SK-N-MC (cell line): ENCODE data around the gene CDC14A.
"Not testable (repeated sequence)": the region's sequence is repeated elsewhere in the genome, so short reads cannot be mapped to it uniquely, and the experiment has no call there.

Experiments
- DNase-seq: peaks from one replicate; pipeline ENCODE4 v3.0.0-alpha.2; 2011; ENCODE audit warnings: low read depth, low spot score
- H3K27ac ChIP-seq: fragments of 200-600 bp; sonication (generic); 2 replicates; pipeline ENCODE4 v1.5.1; 2016; ENCODE audit warnings: mixed run types
- H3K36me3 ChIP-seq: fragments of 200-600 bp; sonication (generic); 2 replicates; pipeline ENCODE4 v1.6.1; 2017; ENCODE audit warnings: antibody characterized with exemption, low read length, mixed read lengths; ENCODE audit not compliant: insufficient read depth
- H3K4me3 ChIP-seq: fragments of 200-600 bp; sonication (generic); 2 replicates; pipeline ENCODE4 v1.5.1; 2016
- H3K9ac ChIP-seq: fragments of 200-600 bp; sonication (generic); 2 replicates; pipeline ENCODE4 v1.8.0; 2017; ENCODE audit warnings: mixed run types, mixed read lengths; ENCODE audit not compliant: insufficient read length
- H3K9me3 ChIP-seq: fragments of 200-600 bp; sonication (generic); 2 replicates; pipeline ENCODE4 v1.6.1; 2017; ENCODE audit warnings: low read depth, mild to moderate bottlenecking, antibody characterized with exemption, low read length, moderate library complexity, mixed read lengths
- EZH2 ChIP-seq: fragments of 200-600 bp; sonication (generic); IDR thresholded peaks from one replicate; pipeline ENCODE4 v1.6.1; 2017; ENCODE audit warnings: antibody characterized with exemption
- FOXP2 ChIP-seq: optimal IDR thresholded peaks from 2 replicates; pipeline ENCODE3; 2011; ENCODE audit warnings: mild to moderate bottlenecking, moderate library complexity; ENCODE audit not compliant: insufficient read depth; ENCODE audit errors: extremely low read length, control extremely low read depth
- POLR2AphosphoS5 ChIP-seq: IDR thresholded peaks from 2 replicates; pipeline ENCODE4 v1.6.1; 2012; ENCODE audit warnings: mild to moderate bottlenecking, low read depth, low read length, borderline replicate concordance

Gene CDC14A

DNA sequence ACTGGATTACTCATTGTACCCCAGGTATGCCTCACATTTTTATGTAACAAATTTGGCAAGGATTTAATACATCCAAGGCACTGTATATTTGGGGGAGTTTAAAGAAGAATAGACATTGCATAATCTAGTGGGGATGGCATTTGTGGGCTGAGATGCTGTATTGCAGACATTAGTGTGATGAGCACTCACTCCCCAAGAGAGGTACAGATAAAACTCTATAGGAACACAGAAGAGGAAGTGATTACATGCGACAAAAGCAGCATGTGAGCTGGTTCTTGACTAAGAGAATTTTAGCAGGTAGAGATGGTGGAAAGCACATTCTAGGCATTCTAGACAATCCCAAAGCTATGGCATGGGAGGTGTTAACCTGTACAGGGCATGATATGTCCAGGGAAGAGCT lies 24.2 kb upstream of the CDC14A start:
- Histone ChIP-seq H3K27ac (no peak overlapping the region), H3K9me3 (no peaks in the 10 kb centered on the region), H3K9ac (no peak overlapping the region), H3K4me3 (no peak overlapping the region), H3K36me3 (no peaks in the 10 kb centered on the region)
- TF ChIP-seq EZH2 (no peak), POLR2AphosphoS5 (no peak), FOXP2 (no peak)
- no peak for DNase-seq

DNA sequence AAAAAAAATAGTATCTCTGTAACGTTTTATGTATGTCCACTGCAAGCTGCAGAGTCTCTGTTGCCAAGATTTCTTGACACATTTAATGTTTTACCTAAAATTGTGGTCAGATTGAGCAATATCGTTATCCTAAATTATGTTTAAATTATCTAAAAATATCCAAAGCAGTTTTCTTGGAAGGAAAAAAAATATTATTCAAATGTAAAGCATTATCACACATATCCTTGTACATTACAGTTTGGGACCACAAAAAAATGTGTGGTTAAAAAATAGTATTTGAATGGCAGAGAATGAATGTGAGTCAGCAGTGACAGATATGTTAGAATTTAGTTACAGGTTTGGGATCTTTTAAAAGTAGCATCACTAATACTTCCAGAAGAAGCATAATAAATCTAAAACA lies 21.2 kb upstream of the CDC14A start:
- not testable (repeated sequence) for H3K9me3 ChIP-seq, DNase-seq, H3K36me3 ChIP-seq, H3K4me3 ChIP-seq, H3K9ac ChIP-seq
- H3K27ac ChIP-seq, result 0 out of 2 replicates have a peak overlapping the region, but pooled peaks have one; percentile 16

DNA sequence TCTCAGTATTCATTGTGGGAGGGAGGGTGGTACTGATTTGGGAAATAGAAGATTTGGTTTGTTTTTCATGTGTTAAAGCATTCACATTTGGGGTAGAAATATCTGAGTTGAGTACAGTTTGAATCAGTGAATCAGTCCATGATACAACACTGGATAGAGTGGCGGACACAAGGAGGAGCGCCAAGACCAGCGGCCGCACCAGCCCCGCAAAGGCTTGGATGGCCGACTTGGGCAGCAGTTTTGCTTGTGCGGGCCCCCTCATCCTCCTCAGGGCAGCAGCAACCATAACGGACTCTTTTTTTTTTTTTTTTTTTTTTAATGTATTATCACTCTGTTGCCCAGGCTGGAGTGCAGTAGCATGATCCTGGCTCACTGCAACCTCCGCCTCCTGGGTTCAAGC lies 20.0 kb upstream of the CDC14A start:
- Histone ChIP-seq H3K9me3 (no peaks in the 10 kb centered on the region), H3K9ac (no peak overlapping the region), H3K36me3 (no peaks in the 10 kb centered on the region), H3K4me3 (no peak overlapping the region), H3K27ac (no peak overlapping the region)
- DNase-seq, result no peak
- TF ChIP-seq EZH2 (no peak), FOXP2 (no peak), POLR2AphosphoS5 (no peak)

DNA sequence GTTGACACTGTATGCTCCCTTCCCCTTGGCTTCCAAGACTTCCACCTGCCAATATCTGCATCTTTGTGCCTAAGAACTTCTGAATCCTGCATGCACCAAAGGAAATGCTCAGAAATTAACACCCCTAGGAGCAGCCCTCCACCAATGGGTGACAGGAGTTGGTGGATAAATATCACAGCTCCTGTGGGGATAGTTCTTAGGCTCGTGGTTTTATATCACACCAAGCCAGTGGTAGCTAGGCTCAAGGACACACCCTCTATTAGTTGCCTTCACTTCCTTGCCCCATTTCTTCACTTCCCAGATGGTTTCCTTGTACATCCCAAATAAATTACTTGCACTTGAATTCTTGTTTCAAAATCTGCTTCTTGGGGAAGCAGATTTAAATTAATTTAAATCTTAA lies 16.9 kb upstream of the CDC14A start:
- TF ChIP-seq EZH2 (no peak), POLR2AphosphoS5 (no peak), FOXP2 (no peak)
- H3K27ac ChIP-seq, result no peak overlapping the region
- no peaks in the 10 kb centered on the region for H3K36me3 ChIP-seq
- no peaks in the 10 kb centered on the region for H3K9me3 ChIP-seq
- H3K4me3 ChIP-seq, result no peak overlapping the region
- no peak overlapping the region for H3K9ac ChIP-seq
- DNase-seq, result no peak

DNA sequence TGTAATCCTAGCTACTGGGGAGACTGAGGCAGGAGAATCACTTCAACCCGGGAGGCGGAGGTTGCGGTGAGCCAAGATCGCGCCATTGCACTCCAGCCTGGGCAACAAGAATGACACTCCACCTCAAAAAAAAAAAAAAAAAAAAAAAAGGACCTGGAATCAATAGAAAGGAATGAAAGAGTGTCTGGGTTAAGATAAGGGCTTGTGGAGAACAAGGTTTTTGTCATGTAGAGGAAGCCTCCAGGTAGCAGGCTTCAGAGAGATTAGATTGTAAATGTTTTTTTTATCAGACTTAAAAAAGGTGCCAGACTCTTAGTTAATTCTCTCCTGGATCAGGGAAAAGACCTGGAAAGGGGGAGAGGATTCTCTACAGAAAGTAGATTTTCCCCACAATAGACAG lies 14.4 kb upstream of the CDC14A start:
- not testable (repeated sequence) for H3K9me3 ChIP-seq, H3K9ac ChIP-seq, H3K4me3 ChIP-seq, H3K27ac ChIP-seq, DNase-seq, H3K36me3 ChIP-seq

DNA sequence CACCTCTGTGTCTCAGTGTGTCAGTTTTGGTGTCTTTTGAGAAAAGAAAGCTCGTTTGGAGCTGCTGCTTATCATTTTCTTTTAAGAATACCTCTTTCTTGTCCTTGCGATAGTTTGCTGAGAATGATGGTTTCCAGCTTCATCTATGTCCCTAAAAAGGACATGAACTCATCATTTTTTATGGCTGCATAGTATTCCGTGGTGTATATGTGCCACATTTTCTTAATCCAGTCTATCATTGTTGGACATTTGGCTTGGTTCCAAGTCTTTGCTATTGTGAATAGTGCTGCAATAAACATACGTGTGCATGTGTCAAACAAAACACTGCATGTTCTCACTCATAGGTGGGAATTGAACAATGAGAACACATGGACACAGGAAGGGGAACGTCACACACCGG lies 12.6 kb upstream of the CDC14A start:
- not testable (repeated sequence) for H3K36me3 ChIP-seq

DNA sequence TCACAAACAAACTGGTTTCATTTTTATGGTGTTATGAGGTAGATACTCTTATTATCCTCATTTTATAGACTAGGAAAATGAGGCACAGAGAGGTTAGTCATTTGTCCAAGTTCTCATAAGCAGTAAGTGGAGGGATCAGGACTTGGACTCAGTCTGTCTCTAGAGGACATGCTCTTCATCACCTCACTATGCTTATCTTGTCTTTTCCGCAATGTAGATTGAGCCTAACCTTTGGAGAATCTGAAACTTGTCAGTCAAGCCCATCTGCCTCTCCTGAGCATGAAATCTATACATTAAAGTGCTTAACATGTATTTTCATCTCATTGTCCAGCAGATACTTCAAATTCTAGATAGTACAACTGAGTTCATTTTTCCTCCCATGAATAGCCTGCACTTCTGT lies 11.8 kb upstream of the CDC14A start:
- DNase-seq, result no peak
- no peak for TF ChIP-seq EZH2
- Histone ChIP-seq H3K36me3 (no peaks in the 10 kb centered on the region), H3K9ac (no peak overlapping the region), H3K27ac (no peak overlapping the region), H3K4me3 (no peak overlapping the region), H3K9me3 (no peaks in the 10 kb centered on the region)

More for the DNA sequence above, 12.6 kb upstream of the CDC14A start:
- not testable (repeated sequence) for H3K9ac ChIP-seq, H3K9me3 ChIP-seq, H3K27ac ChIP-seq, DNase-seq, H3K4me3 ChIP-seq

DNA sequence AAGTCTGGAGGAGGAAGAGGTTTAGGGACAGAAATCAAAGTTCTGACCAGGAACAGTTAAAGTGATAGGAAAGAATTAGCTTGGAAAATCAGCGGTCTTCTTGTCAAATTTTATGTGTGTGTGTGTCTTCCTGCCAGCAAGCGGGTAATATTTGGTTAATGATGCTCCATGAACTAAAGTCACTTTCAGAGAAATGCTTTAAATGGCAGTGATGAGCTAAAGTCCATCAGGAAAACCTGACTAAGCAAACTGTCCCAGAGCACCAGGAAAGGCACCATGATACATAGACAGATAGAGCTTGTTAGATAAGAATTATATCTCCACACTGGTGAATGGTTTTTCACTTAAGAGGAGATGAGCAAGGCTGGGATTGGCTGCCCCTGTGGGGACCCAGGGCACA lies 10.0 kb upstream of the CDC14A start:
- TF ChIP-seq FOXP2, result no peak
- TF ChIP-seq POLR2AphosphoS5, result no peak
- no peak for TF ChIP-seq EZH2
- Histone ChIP-seq H3K9ac (no peak overlapping the region), H3K27ac (no peak overlapping the region), H3K36me3 (no peaks in the 10 kb centered on the region), H3K4me3 (no peak overlapping the region), H3K9me3 (no peaks in the 10 kb centered on the region)
- no peak for DNase-seq

DNA sequence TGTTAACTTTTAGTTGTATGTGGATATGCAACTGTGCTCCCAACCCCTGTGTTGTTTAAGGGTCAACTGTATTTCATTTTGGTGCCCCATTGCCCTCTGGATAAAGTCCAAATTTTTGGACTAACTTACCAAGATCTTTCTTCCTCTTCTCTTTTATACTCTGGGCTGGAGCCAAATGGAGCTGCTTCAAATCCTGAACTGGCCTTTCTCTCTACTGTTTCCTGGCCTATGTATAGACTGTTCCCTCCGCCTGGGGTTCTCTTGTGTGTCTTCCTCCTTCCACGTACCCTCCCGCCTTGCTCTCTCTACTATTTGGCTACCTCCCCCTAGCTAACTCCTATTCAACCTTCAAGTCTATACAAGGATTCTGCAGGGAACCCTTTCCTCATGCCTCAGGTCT lies 8.4 kb upstream of the CDC14A start:
- TF ChIP-seq FOXP2 (no peak), POLR2AphosphoS5 (no peak), EZH2 (no peak)
- Histone ChIP-seq H3K9ac (no peak overlapping the region), H3K36me3 (no peaks in the 10 kb centered on the region), H3K27ac (no peak overlapping the region), H3K9me3 (no peaks in the 10 kb centered on the region), H3K4me3 (no peak overlapping the region)
- no peak for DNase-seq

DNA sequence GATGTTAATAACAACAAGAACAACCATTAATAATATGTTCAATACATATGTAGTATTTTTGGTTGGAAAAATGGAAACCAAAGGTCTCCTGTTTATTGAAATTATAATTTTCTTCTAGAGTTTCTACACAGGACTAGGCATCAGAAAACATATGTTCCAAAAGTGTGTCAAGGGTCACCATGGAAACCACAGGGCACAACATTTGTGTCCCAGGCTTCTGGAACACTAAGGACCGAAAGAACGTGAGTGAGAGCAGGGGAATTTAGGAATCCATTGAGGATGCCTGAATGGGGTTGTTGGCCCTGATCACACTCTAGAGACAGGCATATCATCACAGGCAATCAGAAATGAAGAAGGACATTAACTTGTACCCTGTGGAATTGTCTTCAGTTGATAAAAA lies 7.5 kb upstream of the CDC14A start:
- Histone ChIP-seq H3K27ac (no peak overlapping the region), H3K36me3 (no peaks in the 10 kb centered on the region), H3K9ac (no peak overlapping the region), H3K9me3 (no peaks in the 10 kb centered on the region), H3K4me3 (no peak overlapping the region)
- TF ChIP-seq EZH2 (no peak), FOXP2 (no peak), POLR2AphosphoS5 (no peak)
- DNase-seq, result no peak

DNA sequence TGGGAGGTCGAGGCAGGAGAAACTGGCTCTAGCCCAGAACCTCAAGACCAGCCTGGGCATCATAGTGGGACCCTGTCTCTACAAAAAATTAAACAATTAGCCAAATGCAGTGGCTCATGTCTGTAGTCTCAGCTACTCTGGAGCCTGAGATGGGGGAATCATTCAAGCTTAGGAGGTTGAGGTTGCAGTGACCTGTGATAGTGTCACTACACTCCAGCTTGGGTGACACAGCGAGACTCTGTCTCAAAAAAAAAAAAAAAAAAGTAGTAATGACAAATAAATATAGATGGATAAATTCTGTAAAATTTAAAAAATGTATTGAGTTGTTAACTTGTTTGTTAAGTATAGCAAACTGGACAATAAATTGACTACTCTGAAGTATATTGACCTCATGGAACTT lies 5.9 kb upstream of the CDC14A start:
- DNase-seq, result no peak
- Histone ChIP-seq H3K36me3 (no peaks in the 10 kb centered on the region), H3K9me3 (no peaks in the 10 kb centered on the region), H3K27ac (no peak overlapping the region), H3K4me3 (no peak overlapping the region), H3K9ac (no peak overlapping the region)
- TF ChIP-seq FOXP2, result no peak
- no peak for TF ChIP-seq EZH2
- TF ChIP-seq POLR2AphosphoS5, result no peak
